Stimulated activated CD4-positive, alpha-beta T cell treated with anti-CD3 and anti-CD28 coated beads, Interleukin-4, amount 100 ng/mL, for 24 hours (primary cell): ENCODE measurements around the gene ADTRP.

Experiments used
- DNase-seq: peaks from one replicate; pipeline ENCODE4 v3.0.0-alpha.2; 2020

The ADTRP gene

GRCh38 chr6:11772109-11772825 is 6.3 kb downstream of the ADTRP start:
- DNase-seq, result peak; percentile 20

DNA sequence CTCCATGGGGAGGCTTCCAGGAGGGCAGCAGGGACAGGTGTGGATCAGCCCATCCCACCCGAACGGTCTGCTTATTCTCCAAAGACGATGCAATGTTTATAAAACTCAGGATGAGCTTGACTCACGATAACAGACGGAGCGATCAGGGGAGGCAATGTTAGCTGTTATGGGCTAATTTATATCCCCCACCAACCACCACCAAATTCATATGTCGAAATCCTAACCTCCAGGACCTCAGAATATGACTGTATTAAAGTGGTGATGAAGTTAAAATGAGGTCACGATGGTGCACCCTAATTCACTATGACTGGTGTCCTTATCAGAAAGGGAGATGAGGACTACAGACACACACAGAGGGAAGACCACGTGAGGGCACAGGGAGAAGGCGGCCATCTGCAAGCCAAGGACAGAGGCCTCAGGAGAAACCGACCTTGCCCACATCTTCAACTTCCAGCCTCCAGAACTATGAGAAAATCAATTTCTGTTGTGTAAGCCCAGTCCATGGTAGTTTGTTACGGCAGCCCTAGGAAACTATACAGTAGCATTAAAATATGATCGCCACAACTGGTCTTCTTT is 7.0 kb downstream of the ADTRP start:
- no peak for DNase-seq

- no peak for DNase-seq
These were observed 7.8 kb downstream of the ADTRP start for GRCh38 chr6:11770546-11771466.

DNA sequence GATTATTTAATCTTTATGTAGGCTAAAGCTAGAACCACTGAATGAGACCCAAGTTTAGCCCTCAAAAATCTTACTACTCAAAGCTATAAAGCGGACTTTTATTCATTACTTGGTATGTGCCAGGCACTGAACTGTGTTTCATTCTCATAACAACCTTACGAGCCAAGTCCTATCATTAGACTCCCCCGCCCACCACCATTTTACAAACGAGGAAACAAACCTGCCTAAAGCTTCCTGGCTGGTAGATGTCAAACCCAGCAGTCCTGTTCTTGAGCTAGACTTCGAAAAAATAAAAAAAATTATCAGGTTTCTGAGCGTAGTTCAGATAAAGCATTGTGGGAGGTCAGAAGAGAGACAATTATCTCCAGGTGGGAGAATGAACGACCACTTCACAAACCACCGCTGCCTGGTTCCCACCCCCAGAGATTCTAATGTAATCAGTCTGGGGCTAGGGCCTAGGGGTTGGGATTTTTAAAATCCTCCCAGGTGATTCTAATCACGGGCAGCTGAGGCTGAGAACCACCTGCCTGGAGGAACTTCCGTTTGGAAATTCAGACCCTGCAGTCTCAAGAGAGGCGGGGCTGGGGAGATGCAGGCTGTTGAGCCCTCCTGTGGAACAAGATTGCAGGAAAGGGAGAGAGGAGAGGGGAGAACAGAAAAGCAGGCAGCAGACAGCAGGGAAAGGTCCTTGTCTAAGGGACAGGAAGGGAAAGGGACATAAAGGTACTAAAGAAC is 8.6 kb downstream of the ADTRP start:
- no peak for DNase-seq

DNA sequence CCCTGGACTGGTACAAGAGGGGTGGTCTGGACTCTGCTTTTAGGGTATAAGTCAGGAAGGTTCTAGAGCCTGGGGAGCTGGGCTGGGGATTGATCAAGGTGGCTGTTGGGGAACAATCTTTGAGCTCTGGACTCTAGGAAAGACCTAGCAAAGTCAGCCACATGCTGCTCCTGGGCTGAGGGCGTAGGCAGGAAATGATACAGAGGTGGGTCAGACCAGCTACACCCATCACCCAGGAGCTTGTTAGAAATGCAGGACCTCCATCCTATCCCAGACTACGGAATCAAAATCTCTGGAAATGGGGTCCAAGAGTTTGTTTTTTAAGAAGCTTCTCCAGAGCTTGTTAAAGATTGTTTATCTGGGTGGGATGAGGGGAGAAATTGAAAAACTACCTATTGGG is 9.4 kb downstream of the ADTRP start:
- no peak for DNase-seq

DNA sequence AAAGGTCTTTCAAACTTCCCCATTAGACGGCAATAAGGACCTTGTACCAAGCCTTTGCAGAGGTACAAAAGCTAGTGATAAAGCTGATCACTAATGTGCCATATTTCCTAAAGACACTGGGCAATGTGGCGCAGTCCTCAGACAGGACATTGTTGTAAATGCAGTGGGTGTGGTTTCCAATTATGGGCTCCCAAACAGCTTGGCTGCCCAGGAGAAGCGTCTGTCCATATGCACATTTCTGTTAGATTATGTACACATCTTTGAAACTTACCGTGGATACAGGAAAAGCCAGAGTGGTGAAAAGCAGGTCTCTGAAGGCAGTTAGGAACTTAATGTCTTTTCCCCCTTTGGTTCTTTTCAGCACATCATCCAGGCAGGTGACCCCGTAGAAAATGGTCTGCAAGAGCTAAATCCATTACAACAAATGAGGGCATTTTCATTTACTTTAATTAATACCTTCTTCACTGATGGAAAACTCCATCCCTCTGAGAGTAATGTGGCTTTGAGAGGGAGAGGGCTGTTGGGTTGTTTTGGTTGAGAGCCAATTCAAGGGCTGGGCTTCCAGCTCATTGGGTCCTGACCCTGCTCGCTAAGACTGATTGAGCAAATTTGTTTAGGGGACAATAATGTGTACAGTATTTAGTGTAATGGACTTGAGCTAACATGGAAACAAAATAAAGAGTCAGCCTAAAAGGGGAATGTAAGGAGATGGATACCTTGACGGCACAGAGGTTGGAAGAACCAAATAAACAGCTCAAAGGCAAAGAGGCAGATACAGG is 10.4 kb downstream of the ADTRP start:
- DNase-seq, result no peak

GRCh38 chr6:11767458-11767857 is 11.1 kb downstream of the ADTRP start:
- no peak for DNase-seq

DNA sequence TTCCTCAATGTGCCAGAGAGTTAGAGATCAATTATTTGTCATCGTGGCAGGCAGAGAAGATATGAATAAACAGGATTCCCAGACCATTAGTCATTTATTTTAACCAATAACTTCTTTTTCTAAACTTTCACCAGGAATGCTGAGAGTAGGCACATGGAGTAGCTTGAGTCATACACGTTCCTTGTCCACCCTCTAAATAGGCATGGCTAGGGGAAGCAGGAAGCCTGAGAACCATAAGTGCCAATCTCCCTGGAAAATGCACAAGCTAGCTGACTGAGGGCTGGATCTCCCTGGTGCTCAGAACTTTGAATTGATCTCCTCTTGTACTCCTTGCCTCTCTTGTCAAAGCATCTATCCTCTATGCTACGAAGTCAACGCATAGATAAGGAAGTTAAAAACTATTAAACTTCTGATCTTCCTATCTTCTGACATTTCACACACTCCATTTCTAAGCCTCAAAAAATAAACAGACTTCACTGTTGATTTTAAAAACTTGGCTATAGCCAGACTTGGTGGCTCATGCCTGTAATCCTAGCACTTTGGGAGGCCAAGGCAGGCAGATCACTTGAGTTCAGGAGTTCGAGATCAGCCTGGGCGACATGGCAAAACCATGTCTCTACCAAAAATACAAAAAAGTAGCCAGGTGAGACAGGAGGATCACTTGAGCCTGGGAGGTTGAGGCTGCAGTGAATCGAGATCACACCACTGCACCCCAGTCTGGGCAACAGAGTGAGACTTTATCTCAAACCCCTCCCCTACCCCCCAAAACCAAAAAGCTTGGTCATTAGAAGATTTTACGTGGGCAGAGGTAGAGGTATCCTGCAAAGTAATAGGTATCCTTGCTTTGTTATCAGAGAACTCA is 11.8 kb downstream of the ADTRP start:
- no peak for DNase-seq

- no peak for DNase-seq
These were observed 12.6 kb downstream of the ADTRP start for GRCh38 chr6:11766043-11766442.

GRCh38 chr6:11764250-11764604 is 14.4 kb downstream of the ADTRP start:
- no peak for DNase-seq

- DNase-seq, result no peak
These were observed 14.9 kb downstream of the ADTRP start for GRCh38 chr6:11763460-11764249.

- no peak for DNase-seq
These were observed 15.7 kb downstream of the ADTRP start for GRCh38 chr6:11762794-11763459.

DNA sequence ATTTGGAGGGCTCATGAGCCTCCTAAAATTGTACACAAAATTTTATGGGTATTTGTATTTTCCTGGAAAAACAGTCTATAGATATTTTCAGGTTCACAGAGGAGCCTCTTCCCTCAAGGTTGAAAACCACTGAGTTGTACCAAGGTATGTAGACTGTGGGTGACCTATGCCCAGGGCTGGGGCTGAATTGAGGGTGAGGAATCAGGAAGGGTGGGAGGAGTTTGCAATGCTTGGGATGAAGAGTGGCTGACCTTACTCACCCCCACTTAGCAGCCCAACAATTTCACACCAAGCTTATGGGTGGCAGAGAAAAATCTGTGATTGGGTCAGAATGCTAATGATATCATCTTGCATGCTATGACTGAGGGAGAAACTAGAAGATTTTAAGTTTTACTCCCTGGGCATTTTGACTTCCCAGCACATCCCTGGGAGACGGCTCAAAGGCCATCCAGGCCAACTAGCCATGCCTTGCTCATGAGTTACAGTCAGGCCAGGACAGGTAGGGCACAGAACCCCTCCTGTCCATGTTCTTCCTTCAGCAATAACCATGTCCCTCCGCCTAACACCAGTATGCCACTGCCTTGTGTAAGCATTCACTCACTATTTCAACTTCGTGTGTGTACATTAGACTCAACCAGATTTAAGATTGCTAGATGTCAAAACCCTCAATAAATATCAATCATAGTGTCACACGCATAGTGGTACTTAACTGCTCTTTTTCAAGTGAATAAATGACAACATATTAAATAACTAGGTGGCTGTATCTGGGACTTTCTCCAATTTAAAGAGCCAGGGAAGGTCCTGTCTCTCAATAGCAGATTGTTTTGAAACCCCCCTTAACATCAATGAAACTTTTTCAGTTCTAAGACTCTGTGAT is 16.6 kb downstream of the ADTRP start:
- no peak for DNase-seq

DNA sequence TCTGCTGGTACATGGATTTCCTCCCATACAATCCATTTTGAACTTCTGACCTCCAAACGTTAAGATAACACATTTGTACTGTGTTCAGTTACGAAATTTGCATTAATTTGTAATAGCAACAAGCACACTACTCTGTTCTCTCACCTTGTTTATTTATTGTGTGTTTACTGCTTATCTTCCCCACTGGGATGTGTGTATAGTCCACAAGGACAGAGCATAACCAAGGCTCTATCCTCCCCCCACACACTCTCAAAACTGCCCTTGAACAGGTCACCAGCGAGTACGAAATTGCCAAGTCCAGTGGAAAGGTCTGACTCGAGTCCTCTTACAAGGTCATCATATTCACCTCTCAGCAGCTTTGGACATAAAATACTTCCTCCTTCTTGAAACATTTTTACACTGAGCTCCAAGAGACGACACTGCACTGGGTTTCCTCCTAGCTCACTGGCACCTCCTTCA is 18.6 kb downstream of the ADTRP start:
- DNase-seq, result no peak

DNA sequence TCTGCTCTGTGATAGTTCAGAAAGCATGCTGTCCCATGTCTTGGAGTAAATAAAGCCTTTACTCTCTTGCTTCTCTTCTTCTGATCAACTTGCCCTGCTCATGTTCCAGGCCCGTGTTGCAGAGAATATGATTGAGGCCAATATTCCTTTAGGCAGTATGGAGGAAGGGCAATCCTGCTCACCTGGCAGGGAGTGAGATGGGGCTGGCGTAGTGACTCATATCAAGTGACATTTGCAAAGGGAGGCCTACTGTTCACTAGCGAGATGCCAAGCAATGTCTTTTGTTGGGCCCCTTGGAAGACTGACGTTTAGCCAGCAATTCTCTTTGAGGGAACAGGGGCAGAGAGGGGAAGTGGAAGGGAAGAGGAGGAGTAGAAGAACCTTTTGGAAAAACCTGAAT is 19.7 kb downstream of the ADTRP start:
- no peak for DNase-seq

DNA sequence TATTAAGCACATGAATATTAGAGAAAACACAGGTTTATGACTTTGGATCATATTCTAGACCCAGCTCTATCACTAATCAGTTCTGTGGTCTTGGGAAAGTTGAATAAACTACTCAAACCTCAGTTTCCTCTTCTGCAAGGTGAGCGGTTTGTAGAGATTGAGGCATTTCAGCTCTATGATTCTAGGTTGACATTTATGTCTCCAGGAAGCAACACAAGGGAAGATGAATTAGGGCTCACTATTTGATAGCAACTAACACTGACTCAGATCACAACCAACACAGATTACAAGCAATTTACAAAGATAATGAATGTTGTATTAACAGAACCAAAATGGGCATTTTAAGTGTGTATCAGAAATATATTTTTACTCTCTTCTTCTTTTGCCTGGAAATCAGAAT is 21.9 kb downstream of the ADTRP start:
- DNase-seq, result no peak

- no peak for DNase-seq
These were observed 22.3 kb downstream of the ADTRP start for GRCh38 chr6:11756292-11756691.

GRCh38 chr6:11755725-11756124 is 22.9 kb downstream of the ADTRP start:
- no peak for DNase-seq
